Mucosa of descending colon (tissue), 3 donors: ENCODE data around the gene DGKQ. TPM values are rescaled to one million over a fixed set of nuclear protein-coding genes. Genes with fewer than 3 reads are reported as not detected.
A peak's percentile ranks its signal among the peaks of the same experiment; 100 is the strongest.

Experiments used
- ATAC-seq: fragments of 200-7000 bp; cut with Tn5 transposase; one replicate; pipeline ENCODE4 v1.9.1; 2020; ENCODE audit warnings: mild to moderate bottlenecking, moderate library complexity
- DNase-seq, 3 donors: peaks; one replicate each; pipeline ENCODE4 v3.0.0-alpha.2; 2020
- H3K36me3 ChIP-seq: fragments of 200-600 bp; one replicate; pipeline ENCODE4 v1.8.0; 2021; ENCODE audit warnings: low read depth, mild to moderate bottlenecking
- H3K4me1 ChIP-seq: fragments of 200-600 bp; one replicate; pipeline ENCODE4 v1.8.0; 2021; ENCODE audit warnings: low read depth, mild to moderate bottlenecking
- H3K4me3 ChIP-seq: fragments of 200-600 bp; one replicate; pipeline ENCODE4 v1.8.0; 2021; ENCODE audit warnings: mild to moderate bottlenecking
- H3K9me3 ChIP-seq: fragments of 200-600 bp; one replicate; pipeline ENCODE4 v1.8.0; 2021; ENCODE audit warnings: mild to moderate bottlenecking
- CTCF ChIP-seq: fragments of 200-600 bp; IDR thresholded peaks from one replicate; pipeline ENCODE4 v1.8.0; 2022; ENCODE audit warnings: antibody characterized with exemption, mild to moderate bottlenecking
- intact Hi-C, 2 donors: fragments of 100-400 bp; cut with DNase I in 1 of 2; cut with micrococcal nuclease in 1 of 2; formaldehyde crosslinking; loops; one replicate each; pipeline versions ENCODE4 v1.11.0 to v1.11.1; 2022; cut with DNase I, micrococcal nuclease
- total RNA-seq, 3 donors: library from RNA; stranded (reverse); fragmentation: NEBNext Ultra II Directional in 2 of 3; extraction: Animal tissue kit (Norgen Biotek cat#: 25700) in 2 of 3; gene quantifications; one replicate each; pipeline versions ENCODE4 v1.2.1 to v1.2.4, GENCODE V29; 2021 to 2023
- donor health status: DM: no; HTN: no; CAD: no; lungs with moderate emphysema.
- donor health status: DM: no; HTN: no; CAD: no.
- donor health status: DM: no; HTN: yes; CAD: no.

The DGKQ gene
- total RNA-seq, 3 donors from 2014 or later, result 31.8 to 56.1 (median 41.7) TPM

GRCh38 chr4:970046-970745, 3.2 kb downstream of the DGKQ start:
- Histone ChIP-seq H3K9me3 (no peaks in the 10 kb centered on the region), H3K4me3 (no peak overlapping the region), H3K36me3 (no peaks in the 10 kb centered on the region), H3K4me1 (peaks cover 31% of the 10 kb centered on the region)
- no peak for TF ChIP-seq CTCF
- intact Hi-C loops, result no loop called here
- ATAC-seq (peak; percentile 10), DNase-seq (peak; percentile 50 to 67 (median 60))

GRCh38 chr4:968621-969394, 4.6 kb downstream of the DGKQ start:
- Histone ChIP-seq H3K4me1 (peaks cover 31% of the 10 kb centered on the region), H3K36me3 (no peaks in the 10 kb centered on the region)
- no peak for ATAC-seq

GRCh38 chr4:968221-968620, 5.1 kb downstream of the DGKQ start:
- no peak for DNase-seq
- no peak for ATAC-seq
- no peak for TF ChIP-seq CTCF
- intact Hi-C loops, result no loop called here
- Histone ChIP-seq H3K9me3 (no peaks in the 10 kb centered on the region), H3K36me3 (no peaks in the 10 kb centered on the region), H3K4me3 (no peak overlapping the region), H3K4me1 (peaks cover 31% of the 10 kb centered on the region)

More at GRCh38 chr4:968621-969394, 4.6 kb downstream of the DGKQ start:
- Histone ChIP-seq H3K4me3 (no peak overlapping the region), H3K9me3 (no peaks in the 10 kb centered on the region)
- no peak for DNase-seq
- no peak for TF ChIP-seq CTCF
- intact Hi-C loops, result no loop called here

GRCh38 chr4:967113-968104, 6.0 kb downstream of the DGKQ start:
- TF ChIP-seq CTCF, result no peak
- intact Hi-C loops, result no loop called here
- H3K4me3 ChIP-seq, result no peak overlapping the region
- ATAC-seq (no peak), DNase-seq (no peak)
- peaks cover 32% of the 10 kb centered on the region for H3K4me1 ChIP-seq
- no peaks in the 10 kb centered on the region for H3K36me3 ChIP-seq
- no peaks in the 10 kb centered on the region for H3K9me3 ChIP-seq
